ENCODE data around the gene ARHGAP6. TPM values are rescaled to one million over a fixed set of nuclear protein-coding genes. Genes with fewer than 3 reads are reported as not detected.

Gene ARHGAP6
- total and polyA plus RNA-seq, 2 of the 4 experiments (the other 2 are of a cell fraction) = 1.4 to 1.8 TPM

DNA sequence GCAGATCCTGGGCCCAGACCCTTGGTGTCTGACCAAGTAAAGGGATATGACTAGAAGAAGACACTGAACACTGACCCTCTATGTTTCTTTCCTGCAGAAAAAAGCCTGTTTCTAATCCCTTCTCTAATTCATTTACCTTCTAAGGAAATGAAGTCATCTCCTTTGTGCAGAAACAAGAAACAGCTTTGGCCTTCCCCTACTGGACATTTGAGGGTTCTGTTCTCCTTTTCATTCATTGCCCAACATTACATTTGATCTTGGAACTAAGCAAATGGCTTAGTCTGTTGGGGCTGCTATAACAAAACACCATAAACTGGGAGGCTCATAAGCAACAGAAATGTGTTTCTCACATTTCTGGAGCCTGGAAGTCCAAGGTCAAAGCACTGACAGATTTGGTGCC is 534.6 kb downstream of the ARHGAP6 start:
- Histone ChIP-seq H4K20me1 (ENCODE audit: insufficient read depth, low read length) (no peaks in the 10 kb centered on the region), H3K9ac (ENCODE audit: low read depth, low read length) (no peak overlapping the region), H3K56ac (ENCODE audit: extremely low read depth, insufficient read depth, low read length) (no peak overlapping the region), H2BK5ac (ENCODE audit: low read depth, low read length, poor library complexity, severe bottlenecking) (no peak overlapping the region), H3K27me3 (ENCODE audit: control insufficient read depth, insufficient read depth, low read length) (no peaks in the 10 kb centered on the region), H3K9me1 (ENCODE audit: insufficient read depth, low read length) (no peaks in the 10 kb centered on the region), H3K79me1 (ENCODE audit: low read depth in 1 of 2, low read length in 2 of 2) (no peaks in the 10 kb centered on the region), H3K4me1 (ENCODE audit: control insufficient read depth, insufficient read depth, low read length) (no peaks in the 10 kb centered on the region), H3K36me3 (ENCODE audit: control insufficient read depth, insufficient read depth, low read length) (no peaks in the 10 kb centered on the region), H3K4me3 (ENCODE audit: insufficient read depth, low read depth, low read length) (no peak overlapping the region), H3K14ac (replicated peaks; ENCODE audit: low read depth, low read length) (no peak overlapping the region), H2BK120ac (ENCODE audit: low read depth, low read length) (no peak overlapping the region), H3K4ac (ENCODE audit: low read depth, low read length) (no peak overlapping the region), H2AK5ac (ENCODE audit: low read depth, low read length) (no peak overlapping the region), H3K9me3 (ENCODE audit: control insufficient read depth, insufficient read depth, low read length) (no peaks in the 10 kb centered on the region), H2AFZ (replicated peaks; ENCODE audit: low read length, poor library complexity) (no peak overlapping the region), H3K27ac (ENCODE audit: insufficient read depth, low read length) (no peak overlapping the region), H2AK9ac (replicated peaks; ENCODE audit: low read depth, low read length, poor library complexity) (no peak overlapping the region), H3K23ac (ENCODE audit: low read depth, low read length) (no peak overlapping the region), H4K5ac (ENCODE audit: low read depth, low read length) (no peak overlapping the region), H3K4me2 (ENCODE audit: low read depth, low read length) (no peak overlapping the region), H2BK20ac (ENCODE audit: low read depth, low read length) (no peak overlapping the region), H4K91ac (ENCODE audit: insufficient read depth, low read depth, low read length) (no peak overlapping the region), H4K8ac (ENCODE audit: low read depth in 2 of 2, low read length in 2 of 2) (no peak overlapping the region), H2BK15ac (ENCODE audit: low read depth, low read length) (no peak overlapping the region), H3K18ac (ENCODE audit: low read depth, low read length) (no peak overlapping the region)
- POLR2A ChIA-PET (ENCODE audit: unreplicated experiment) = no interaction called here
- CTCF ChIA-PET = no interaction called here
- in situ Hi-C loops (cut with MboI; ENCODE audit: low sequenced_read_pairs) = loop anchor here (5.0 kb wide), 1 partner anchor 939 kb away; no protein-coding TSS in a partner anchor
- intact Hi-C loops (cut with micrococcal nuclease) = no loop called here
- TF ChIP-seq, protein P1, sequence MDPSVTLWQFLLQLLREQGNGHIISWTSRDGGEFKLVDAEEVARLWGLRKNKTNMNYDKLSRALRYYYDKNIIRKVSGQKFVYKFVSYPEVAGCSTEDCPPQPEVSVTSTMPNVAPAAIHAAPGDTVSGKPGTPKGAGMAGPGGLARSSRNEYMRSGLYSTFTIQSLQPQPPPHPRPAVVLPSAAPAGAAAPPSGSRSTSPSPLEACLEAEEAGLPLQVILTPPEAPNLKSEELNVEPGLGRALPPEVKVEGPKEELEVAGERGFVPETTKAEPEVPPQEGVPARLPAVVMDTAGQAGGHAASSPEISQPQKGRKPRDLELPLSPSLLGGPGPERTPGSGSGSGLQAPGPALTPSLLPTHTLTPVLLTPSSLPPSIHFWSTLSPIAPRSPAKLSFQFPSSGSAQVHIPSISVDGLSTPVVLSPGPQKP (IDR thresholded peaks at IDR 0.05; ENCODE audit: borderline replicate concordance, low read depth, low read length) = no peak
- TF ChIP-seq POLR2A (IDR thresholded peaks at IDR 0.05; ENCODE audit: low read depth, low read length) (no peak), BHLHE40 (IDR thresholded peaks at IDR 0.05; ENCODE audit: low read depth, low read length) (no peak), SMC3 (IDR thresholded peaks at IDR 0.05; ENCODE audit: low read depth, low read length) (no peak), CEBPB (IDR thresholded peaks at IDR 0.05; ENCODE audit: low read depth, low read length) (no peak), RFX5 (IDR thresholded peaks at IDR 0.05; ENCODE audit: low read depth, low read length) (no peak), MAZ (IDR thresholded peaks at IDR 0.05; ENCODE audit: borderline replicate concordance, low read depth, low read length) (no peak), RAD21 (IDR thresholded peaks at IDR 0.05; ENCODE audit: low read length) (no peak), NFE2L2 (IDR thresholded peaks at IDR 0.05; ENCODE audit: low read depth, low read length) (no peak), FOS (IDR thresholded peaks at IDR 0.05; ENCODE audit: low read depth, low read length) (no peak), MAFK (IDR thresholded peaks at IDR 0.05; ENCODE audit: low read depth, low read length) (no peak), RCOR1 (IDR thresholded peaks at IDR 0.05; ENCODE audit: insufficient replicate concordance, low read length) (no peak), CHD1 (IDR thresholded peaks at IDR 0.05; ENCODE audit: low read depth, low read length) (no peak), MXI1 (IDR thresholded peaks at IDR 0.05; ENCODE audit: borderline replicate concordance, low read depth, low read length) (no peak)
- TF ChIP-seq, protein P2, sequence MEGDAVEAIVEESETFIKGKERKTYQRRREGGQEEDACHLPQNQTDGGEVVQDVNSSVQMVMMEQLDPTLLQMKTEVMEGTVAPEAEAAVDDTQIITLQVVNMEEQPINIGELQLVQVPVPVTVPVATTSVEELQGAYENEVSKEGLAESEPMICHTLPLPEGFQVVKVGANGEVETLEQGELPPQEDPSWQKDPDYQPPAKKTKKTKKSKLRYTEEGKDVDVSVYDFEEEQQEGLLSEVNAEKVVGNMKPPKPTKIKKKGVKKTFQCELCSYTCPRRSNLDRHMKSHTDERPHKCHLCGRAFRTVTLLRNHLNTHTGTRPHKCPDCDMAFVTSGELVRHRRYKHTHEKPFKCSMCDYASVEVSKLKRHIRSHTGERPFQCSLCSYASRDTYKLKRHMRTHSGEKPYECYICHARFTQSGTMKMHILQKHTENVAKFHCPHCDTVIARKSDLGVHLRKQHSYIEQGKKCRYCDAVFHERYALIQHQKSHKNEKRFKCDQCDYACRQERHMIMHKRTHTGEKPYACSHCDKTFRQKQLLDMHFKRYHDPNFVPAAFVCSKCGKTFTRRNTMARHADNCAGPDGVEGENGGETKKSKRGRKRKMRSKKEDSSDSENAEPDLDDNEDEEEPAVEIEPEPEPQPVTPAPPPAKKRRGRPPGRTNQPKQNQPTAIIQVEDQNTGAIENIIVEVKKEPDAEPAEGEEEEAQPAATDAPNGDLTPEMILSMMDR (conservative IDR thresholded peaks at IDR 0.05; ENCODE audit: low read depth, low read length) = no peak
- TF ChIP-seq, protein P3, sequence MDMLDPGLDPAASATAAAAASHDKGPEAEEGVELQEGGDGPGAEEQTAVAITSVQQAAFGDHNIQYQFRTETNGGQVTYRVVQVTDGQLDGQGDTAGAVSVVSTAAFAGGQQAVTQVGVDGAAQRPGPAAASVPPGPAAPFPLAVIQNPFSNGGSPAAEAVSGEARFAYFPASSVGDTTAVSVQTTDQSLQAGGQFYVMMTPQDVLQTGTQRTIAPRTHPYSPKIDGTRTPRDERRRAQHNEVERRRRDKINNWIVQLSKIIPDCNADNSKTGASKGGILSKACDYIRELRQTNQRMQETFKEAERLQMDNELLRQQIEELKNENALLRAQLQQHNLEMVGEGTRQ (IDR thresholded peaks at IDR 0.05; ENCODE audit: low read depth, low read length) = no peak
- dilution Hi-C loops (cut with HindIII; ENCODE audit: low sequenced_read_pairs, unreplicated experiment) = loop anchor here (25.0 kb wide), 1 partner anchor 944 kb away; no protein-coding TSS in a partner anchor
- BruUV-seq (replicated peaks) = no TSS peak
- DNase-seq = no peak
- no peak for ATAC-seq (ENCODE audit: low read depth)
